ENCODE data around the gene TRIM38.
"Not testable (repeated sequence)": the region's sequence is repeated elsewhere in the genome, so short reads cannot be mapped to it uniquely, and the experiment has no call there.

Gene TRIM38, protein sequence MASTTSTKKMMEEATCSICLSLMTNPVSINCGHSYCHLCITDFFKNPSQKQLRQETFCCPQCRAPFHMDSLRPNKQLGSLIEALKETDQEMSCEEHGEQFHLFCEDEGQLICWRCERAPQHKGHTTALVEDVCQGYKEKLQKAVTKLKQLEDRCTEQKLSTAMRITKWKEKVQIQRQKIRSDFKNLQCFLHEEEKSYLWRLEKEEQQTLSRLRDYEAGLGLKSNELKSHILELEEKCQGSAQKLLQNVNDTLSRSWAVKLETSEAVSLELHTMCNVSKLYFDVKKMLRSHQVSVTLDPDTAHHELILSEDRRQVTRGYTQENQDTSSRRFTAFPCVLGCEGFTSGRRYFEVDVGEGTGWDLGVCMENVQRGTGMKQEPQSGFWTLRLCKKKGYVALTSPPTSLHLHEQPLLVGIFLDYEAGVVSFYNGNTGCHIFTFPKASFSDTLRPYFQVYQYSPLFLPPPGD

DNA sequence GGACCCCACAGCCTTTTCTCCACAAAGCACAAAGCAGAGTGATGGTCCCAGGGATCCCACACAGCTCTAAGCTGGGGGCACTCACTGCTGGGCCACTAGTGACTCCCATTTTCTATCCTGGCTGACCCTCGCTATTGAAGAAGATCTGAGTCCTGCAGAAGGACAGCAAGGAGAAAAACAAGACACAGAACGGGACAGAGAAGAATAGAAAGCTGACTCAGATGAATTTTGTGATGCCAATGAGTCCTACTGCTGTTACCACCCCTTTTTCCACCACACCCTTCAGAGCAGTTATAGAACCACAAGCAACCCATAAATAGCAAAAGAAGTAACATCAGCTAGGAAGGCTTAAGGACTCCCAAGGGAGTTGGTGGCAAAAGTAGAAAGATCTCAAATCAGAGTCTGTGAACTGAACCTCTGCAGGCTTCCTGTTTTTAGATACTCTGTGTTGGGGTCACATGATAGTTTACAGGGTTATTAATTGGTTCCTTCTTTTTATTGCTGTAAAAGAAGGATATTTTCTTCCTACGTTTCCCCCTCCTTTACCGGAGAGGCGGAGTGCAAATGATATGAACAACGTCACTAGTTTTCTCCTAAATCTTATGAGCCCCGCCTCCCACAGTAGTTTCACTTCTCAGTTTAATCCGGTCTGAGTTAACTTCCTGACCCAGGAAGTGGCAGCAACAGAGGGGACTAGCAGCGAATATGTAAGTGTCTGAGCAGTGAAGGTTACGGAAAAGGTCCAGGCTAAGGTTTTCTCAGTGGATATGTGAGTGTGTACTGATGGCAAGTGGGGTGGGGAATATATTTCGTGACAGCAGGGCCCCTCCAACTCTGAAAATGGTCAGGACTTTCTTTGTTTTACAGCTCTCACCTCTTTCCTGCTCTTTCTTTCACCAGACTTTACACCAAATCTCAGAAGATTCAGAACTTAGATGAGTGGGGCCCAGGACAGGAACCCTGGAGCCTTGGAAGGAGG, at the start of gene TRIM38:
Gene TRIM38, plus strand, starts transcription at position 654 of the 979 bp plus-strand sequence. CDS start 3,721 bp downstream, outside the sequence.
- peak; percentile 51 for DNase-seq

GRCh38 chr6:25913741-25914140, 48.9 kb upstream of the TRIM38 start:
- no peak for DNase-seq

GRCh38 chr6:25916330-25916729, 46.3 kb upstream of the TRIM38 start:
- no peak for DNase-seq

GRCh38 chr6:25916789-25917490, 45.7 kb upstream of the TRIM38 start:
- no peak for DNase-seq

DNA sequence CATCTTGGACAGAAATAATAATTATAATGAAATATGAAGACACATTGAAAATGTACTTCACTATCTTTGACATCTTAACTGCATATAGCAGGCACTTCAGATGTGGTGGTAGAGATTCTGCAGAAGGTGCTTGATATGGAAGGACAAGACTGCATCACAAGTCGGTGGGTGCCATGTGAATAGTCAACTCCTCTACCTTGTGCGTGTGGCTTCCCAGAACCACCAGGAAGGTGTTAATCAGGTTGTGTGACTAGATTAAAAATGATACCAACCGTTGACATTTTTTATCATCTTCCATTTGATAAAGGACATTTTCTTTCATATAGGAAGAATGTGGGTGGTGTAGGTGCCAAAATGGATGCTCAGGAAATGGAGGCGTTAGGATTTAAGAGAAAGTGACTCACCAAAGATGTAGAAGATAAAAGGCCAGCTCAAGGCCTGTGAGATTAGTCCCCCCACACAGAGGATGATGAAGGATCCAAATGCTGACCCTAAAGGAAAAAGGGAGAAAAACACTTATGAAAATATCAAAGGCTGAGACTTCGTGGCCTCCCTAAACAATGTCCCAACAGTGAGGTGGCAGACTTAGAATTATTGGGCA, 44.4 kb upstream of the TRIM38 start:
- DNase-seq = no peak

DNA sequence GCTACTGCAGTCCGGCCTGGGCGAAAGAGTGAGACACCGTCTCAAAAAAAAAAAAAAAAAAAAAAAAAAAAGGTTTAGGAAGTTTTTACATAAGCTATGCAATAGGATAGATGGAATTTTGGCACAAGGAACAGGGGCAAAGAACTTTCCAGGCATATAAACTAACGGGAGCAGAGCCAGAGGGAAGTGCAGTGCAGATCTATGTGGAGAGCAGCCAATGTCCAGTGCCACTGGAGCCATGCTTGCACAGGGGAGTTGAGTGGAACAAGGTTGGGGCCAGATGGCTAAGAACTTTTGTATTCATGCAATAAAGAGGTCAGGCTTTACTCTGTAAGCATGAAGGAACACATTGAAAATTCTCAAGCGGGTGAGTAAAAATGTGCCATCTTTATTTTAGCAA, 42.9 kb upstream of the TRIM38 start:
- no peak for DNase-seq

DNA sequence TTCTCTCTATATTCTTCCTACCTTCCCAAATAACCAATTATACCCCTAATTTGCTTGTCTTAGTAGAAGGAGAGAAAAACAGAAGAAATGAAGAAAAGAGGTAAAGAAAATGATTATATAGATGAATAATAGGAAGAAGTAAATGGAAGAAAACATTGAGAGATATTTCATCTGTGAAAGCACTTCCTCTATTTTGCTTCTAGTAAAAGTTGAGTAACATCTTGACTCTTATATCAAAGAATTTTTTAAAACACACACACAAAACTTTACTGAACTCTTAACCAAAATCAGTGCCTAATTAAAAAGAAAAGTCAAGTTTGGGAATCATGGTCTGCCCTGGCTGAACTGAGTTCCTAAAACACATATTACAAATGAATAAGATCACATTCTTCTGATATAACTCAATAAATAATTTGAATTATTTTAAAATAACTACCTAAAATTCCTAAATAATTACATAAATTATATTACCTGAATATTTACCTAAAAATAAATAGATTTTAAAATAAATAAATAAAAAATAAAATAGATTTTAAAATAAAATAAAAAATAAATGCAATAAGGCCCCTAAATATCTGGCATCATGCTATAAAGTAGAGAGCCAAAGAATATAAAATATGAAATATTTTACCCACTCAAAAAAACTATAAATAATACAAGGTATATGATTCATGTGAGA, 40.9 kb upstream of the TRIM38 start:
- DNase-seq = no peak

DNA sequence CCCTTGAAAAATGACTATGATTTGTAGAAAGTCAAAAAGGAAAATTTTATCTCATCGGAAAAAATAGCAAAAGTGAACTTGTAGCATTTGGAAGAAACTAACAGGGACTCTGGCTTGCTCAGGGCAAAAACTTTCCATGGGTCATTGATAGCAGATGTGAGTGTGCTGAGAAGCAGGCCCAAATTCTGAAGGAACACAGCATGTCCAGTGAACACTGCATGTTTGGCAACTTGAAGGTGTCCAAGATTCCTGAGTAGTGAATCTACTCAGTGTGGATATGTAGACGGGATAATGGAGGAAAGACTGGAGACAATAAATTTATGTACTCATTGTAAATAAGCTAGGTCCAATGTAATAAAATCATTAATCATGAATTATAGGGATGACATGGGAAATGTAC, 40.3 kb upstream of the TRIM38 start:
- no peak for DNase-seq

DNA sequence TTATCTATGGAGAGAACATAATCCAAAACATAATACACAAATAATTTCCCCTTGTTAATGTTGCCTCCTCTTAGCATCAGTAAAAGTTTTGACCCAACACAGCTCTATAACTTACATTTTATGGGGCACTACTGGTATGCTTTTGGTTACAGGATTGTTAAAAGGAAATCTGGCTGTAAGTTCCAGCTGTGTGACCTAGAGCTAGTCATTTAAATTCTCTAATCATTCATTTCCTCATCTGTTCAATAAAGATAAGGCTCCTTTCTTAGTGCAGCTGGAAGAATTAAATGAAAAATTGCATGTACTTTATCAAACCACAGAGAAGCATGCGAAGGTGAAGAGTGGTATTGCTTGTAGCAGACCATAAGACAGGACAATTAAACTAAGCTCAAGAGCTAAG, 36.7 kb upstream of the TRIM38 start:
- DNase-seq = no peak

DNA sequence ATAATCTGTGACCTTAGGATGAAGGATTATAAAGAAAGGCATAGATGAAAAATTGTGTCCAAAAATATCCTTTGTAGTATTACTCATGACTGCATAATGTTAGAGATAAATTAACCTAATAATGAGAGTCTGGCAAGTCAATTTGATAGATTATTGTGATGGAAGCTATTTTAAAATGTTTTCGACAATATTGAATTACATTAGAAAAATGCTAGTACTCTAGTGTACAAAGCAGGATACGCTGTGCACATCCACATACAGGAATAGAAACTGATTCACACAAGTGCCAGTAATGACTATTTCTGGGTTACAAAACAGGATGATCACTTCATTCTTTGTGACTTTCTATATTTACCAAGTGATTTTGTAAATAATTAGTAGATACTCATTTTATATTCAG, 35.4 kb upstream of the TRIM38 start:
- DNase-seq = no peak

GRCh38 chr6:25927756-25928216, 34.8 kb upstream of the TRIM38 start:
- DNase-seq = no peak

DNA sequence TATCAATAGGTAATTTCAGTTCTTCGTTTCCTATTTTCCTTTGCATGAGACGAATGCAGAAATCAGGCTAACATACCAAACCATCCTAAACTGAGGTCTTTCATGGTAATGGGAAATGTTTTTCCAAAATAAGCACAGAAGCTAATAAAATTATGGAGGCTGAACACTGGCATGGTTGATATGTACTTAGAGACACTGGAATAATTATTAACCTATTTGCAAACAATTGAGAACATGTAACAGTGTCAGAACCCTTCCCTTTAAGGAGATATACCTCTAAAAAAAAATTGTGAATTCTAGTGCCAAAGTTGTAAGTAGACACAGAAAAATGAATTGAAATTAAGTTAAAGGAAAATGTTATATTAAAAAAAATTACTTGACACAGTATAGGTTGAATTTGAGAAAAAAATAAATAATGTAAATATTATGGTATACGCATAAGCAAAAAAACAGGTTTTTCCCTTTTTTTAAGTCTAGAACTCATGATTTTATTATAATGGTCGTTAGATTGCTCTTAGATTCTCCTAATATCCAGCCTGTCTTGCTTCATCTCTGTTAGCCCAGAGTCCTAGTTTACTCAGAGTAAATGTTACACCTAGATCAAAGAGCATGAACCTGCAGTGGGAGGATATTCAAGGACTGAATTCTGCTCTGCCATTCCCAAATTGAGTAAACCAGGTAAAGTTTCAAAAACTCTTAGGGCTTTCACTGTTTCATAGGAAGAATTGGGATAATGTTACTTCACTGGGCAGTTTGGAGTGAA, 33.9 kb upstream of the TRIM38 start:
- no peak for DNase-seq

- not testable (repeated sequence) for DNase-seq
Observed at GRCh38 chr6:25929785-25930184, 32.8 kb upstream of the TRIM38 start.

GRCh38 chr6:25930532-25931410, 31.8 kb upstream of the TRIM38 start, which contains the start of gene SLC17A2:
SLC17A2 (minus strand) TSS chr6:25930691; CDS start chr6:25925796, 4,895 bp downstream.
- no peak for DNase-seq

- DNase-seq = no peak
Observed at GRCh38 chr6:25931411-25931709, 31.2 kb upstream of the TRIM38 start.

DNA sequence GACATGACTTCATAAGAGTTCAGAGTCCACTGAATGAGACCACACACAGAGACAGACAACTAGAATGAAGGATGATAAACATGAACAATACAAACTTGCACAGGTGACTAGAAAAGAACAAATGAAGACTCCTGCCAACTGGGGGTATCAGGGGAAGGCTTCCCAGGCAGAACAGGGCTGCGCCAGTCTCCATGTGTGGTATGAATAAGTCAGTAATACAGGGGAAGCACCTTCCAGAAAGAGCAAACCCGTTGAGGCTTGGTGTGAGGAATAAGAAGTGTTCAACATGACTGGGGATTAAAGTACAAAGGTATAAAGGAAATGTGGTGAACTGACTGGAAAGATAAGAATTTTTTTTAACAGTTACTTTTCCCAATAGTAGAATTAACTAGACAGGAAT, 28.4 kb upstream of the TRIM38 start:
- DNase-seq = no peak

GRCh38 chr6:25934735-25935313, 27.8 kb upstream of the TRIM38 start:
- DNase-seq = no peak

DNA sequence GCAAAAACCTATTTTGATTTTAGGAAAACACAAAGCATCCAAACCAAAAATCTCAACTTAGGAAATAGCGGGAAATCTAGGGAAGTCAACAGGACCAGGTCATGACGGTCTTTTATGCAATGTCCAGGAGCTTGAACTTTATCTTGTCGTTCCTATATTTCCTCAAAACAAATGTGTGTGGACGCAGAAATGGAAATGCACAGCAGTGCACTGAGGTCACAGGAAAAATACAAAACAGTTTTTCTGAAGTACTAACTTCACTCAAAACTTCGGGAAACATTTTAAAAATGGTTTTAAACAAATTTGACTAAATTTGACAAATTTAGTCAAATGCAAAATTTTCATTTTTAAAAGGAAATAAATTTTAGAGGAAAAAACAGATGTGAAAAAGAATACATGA, 26.6 kb upstream of the TRIM38 start:
- DNase-seq = no peak

DNA sequence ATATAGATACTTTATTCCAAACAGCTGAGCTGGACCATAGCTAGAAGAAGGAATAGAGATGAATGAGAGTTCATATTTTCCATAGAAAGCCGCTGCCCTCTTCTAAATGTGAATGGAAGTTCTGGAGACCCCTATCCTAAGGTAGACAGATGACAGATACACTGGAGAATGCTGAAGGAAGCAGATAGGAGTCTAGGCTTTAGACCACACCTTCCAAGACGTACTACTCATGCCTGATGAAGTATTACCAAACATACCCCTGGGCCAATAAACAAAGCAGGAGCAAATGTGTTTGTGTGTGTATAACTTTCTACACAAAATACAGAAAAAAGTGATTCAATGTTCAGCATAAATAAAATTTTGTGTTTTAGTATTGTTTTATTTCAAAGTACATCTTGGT, 23.0 kb upstream of the TRIM38 start:
- no peak for DNase-seq
